ENCODE results near the gene ZDHHC1. TPM values are rescaled to one million over a fixed set of nuclear protein-coding genes. Genes with fewer than 3 reads are reported as not detected.

Gene ZDHHC1
- total and polyA plus RNA-seq, 3 donors from 2014 or later, result 26.7 to 62.7 (median 62.0) TPM

GRCh38 chr16:67409631-67410030, 6.6 kb downstream of the ZDHHC1 start:
- no peaks in the 10 kb centered on the region for H3K36me3 ChIP-seq (ENCODE audit: low read depth, missing control alignments)
- no peak overlapping the region for H3K27ac ChIP-seq
- no peaks in the 10 kb centered on the region for H3K9me3 ChIP-seq
- H3K27me3 ChIP-seq, result no peaks in the 10 kb centered on the region
- TF ChIP-seq, protein P1, sequence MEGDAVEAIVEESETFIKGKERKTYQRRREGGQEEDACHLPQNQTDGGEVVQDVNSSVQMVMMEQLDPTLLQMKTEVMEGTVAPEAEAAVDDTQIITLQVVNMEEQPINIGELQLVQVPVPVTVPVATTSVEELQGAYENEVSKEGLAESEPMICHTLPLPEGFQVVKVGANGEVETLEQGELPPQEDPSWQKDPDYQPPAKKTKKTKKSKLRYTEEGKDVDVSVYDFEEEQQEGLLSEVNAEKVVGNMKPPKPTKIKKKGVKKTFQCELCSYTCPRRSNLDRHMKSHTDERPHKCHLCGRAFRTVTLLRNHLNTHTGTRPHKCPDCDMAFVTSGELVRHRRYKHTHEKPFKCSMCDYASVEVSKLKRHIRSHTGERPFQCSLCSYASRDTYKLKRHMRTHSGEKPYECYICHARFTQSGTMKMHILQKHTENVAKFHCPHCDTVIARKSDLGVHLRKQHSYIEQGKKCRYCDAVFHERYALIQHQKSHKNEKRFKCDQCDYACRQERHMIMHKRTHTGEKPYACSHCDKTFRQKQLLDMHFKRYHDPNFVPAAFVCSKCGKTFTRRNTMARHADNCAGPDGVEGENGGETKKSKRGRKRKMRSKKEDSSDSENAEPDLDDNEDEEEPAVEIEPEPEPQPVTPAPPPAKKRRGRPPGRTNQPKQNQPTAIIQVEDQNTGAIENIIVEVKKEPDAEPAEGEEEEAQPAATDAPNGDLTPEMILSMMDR (IDR thresholded peaks at IDR 0.05), result no peak
- TF ChIP-seq POLR2A (IDR thresholded peaks at IDR 0.05), result no peak
- peaks cover 15% of the 10 kb centered on the region for H3K4me1 ChIP-seq
- intact Hi-C loops (cut with DNase I; ENCODE audit: low total_unique reads), result no loop called here
- 82 to 83% methylated on average over 7 to 9 of the region's 9 CpGs for WGBS, 2 donors
- no peak for DNase-seq
- no peak overlapping the region for H3K4me3 ChIP-seq

DNA sequence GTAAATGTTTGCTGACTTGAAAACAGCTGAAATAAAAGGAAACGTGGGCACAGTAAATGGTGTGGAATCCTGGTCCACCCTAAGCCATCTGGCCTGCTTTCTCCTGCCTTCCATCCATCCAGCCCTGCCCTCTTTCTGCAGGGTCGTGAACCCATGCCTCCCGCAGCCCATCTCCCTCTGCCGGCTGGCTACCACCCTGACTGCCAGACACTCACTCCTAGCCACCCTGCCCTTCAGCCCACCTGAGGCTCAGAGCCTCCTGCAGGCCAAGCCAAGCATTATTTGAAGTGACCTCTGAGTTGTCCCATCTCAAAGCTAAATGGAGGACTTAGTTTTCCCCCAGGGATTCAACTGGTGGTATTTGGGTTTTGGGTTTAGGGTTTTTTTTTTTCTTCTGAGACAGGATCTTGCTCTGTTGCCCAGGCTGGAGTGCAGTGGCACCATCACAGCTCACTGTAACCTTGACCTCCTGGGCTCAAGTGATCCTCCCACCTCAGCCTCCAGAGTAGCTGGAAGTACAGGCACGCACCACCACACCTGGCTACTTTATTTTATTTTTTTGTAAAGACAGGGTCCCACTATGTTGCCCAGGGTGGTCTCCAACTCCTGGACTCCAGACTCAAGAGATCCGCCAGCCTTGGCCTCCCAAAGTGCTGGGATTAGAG, 8.4 kb downstream of the ZDHHC1 start:
- intact Hi-C loops (cut with DNase I; ENCODE audit: low total_unique reads), result no loop called here
- WGBS, 2 donors, result 81 to 87% methylated on average over 6 of the region's 6 CpGs
- TF ChIP-seq POLR2A (IDR thresholded peaks at IDR 0.05), result no peak
- TF ChIP-seq, protein P1 (IDR thresholded peaks at IDR 0.05), result no peak
- no peaks in the 10 kb centered on the region for H3K36me3 ChIP-seq (ENCODE audit: low read depth, missing control alignments)
- H3K27ac ChIP-seq, result no peak overlapping the region
- H3K4me1 ChIP-seq, result peaks cover 6% of the 10 kb centered on the region
- no peak for DNase-seq
- no peaks in the 10 kb centered on the region for H3K9me3 ChIP-seq
- H3K27me3 ChIP-seq, result no peaks in the 10 kb centered on the region
- H3K4me3 ChIP-seq, result no peak overlapping the region

DNA sequence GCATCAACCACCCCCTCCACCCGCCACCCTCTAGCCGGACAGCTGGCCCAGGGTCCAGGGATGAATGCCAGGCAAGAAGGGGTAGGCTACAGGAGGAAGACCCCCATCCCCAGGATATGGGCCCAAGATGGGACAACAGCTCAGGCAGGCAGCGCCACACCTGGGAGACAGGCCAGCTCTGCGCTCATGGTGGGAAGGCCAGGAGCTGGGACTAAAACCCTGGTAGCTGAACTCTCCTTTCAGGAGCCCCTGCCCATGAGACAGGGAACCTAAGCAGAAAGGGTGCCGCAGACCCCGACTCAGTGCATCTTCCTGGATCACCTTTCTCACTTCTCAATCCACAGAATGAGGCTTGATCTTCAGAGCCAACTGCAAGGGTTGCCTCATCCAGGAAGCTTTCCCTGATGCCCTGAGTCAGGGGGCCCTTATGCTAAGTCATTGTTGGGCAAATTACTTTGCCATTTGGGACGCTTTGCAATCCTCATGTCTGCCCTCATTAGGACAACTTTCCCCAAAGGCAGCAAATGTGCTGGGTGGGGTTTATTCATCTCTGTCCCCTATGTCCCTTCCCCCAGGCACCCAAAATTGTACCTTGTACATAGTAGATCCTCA, 9.0 kb downstream of the ZDHHC1 start:
- intact Hi-C loops (cut with DNase I; ENCODE audit: low total_unique reads), result no loop called here

DNA sequence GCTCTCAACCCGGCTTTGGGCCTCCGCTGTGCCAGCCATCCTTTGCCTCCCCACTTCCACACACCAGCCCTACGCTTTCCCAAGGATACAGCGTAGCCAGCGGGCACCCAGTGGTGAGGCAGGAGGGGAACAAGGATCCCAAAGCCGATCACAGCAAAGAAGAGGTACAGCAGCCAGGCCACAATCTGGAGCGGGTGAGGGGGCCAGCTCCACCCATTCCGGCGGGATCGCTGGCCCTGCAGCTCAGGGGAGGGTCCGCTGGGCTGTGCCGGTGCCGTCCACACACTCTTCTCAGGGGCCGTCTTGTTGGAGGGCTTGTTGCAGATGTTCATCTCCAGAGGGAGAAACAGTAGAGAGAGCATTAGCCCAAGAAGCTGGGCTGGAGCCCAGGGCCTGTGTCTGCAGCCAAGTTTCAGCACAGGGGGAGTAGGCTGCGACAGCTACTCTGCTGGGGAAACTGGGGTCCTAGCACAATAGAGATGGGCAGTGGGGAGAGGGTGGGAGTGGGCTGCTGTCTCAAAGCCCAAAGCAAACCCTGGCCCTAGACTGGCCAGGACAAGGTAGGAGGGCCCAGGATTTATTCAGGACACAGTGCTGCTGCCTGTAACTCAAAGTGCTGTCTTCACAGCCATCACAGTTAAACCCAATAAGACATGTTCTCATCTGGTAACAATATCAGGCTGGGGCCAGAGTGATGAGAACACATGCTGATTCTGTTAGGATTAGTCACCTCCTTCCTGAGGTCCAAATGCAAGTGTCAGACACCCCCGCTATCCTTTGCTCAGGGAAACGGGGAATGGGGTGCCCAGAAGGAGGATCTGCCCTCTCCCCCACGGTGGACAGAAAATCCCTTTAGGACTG, 9.9 kb downstream of the ZDHHC1 start:
- intact Hi-C loops (cut with DNase I; ENCODE audit: low total_unique reads), result no loop called here
- 65 to 66% methylated on average over 15 to 18 of the region's 18 CpGs for WGBS, 2 donors
- Histone ChIP-seq H3K4me3 (no peak overlapping the region), H3K27me3 (no peaks in the 10 kb centered on the region), H3K27ac (peak overlapping the region in 1 of 2 donors; percentile 13), H3K36me3 (ENCODE audit: low read depth, missing control alignments) (no peaks in the 10 kb centered on the region), H3K9me3 (no peaks in the 10 kb centered on the region), H3K4me1 (peaks cover 6% of the 10 kb centered on the region)
- no peak for DNase-seq
- TF ChIP-seq, protein P1 (IDR thresholded peaks at IDR 0.05), result no peak
- TF ChIP-seq POLR2A (IDR thresholded peaks at IDR 0.05), result no peak

More for the DNA sequence above, 9.0 kb downstream of the ZDHHC1 start:
- no peaks in the 10 kb centered on the region for H3K36me3 ChIP-seq (ENCODE audit: low read depth, missing control alignments)
- TF ChIP-seq POLR2A (IDR thresholded peaks at IDR 0.05), result no peak
- TF ChIP-seq, protein P1 (IDR thresholded peaks at IDR 0.05), result no peak
- no peaks in the 10 kb centered on the region for H3K27me3 ChIP-seq
- no peak overlapping the region for H3K27ac ChIP-seq
- no peaks in the 10 kb centered on the region for H3K9me3 ChIP-seq
- no peak for DNase-seq
- peaks cover 6% of the 10 kb centered on the region for H3K4me1 ChIP-seq
- H3K4me3 ChIP-seq, result no peak overlapping the region
- 89 to 92% methylated on average over 7 of the region's 7 CpGs for WGBS, 2 donors

Data from testis (tissue), 3 donors.